Breast epithelium (tissue), 4 donors: ENCODE results near the gene HNRNPF. TPM values are rescaled to one million over a fixed set of nuclear protein-coding genes. Genes with fewer than 3 reads are reported as not detected.
"Not testable (repeated sequence)": the region's sequence is repeated elsewhere in the genome, so short reads cannot be mapped to it uniquely, and the experiment has no call there.

Source experiments
- DNase-seq, 2 donors: peaks; one replicate each; pipeline ENCODE4 v3.0.0-alpha.2; 2019; ENCODE audit warnings: low spot score in 2 of 2
- H3K27ac ChIP-seq, 2 donors: fragments of 200-600 bp; sonication (generic) in 1 of 2; one replicate each; pipeline ENCODE4 v1.5.1; 2016 to 2019; ENCODE audit warnings: mild to moderate bottlenecking in 1 of 2
- H3K27me3 ChIP-seq, 2 donors: fragments of 200-600 bp; sonication (generic) in 1 of 2; one replicate each; pipeline versions ENCODE4 v1.5.1 to v1.6.0; 2017 to 2019; ENCODE audit warnings: control low read depth in 1 of 2, mild to moderate bottlenecking in 1 of 2
- H3K36me3 ChIP-seq: fragments of 200-600 bp; one replicate; pipeline ENCODE4 v1.5.1; 2019
- H3K4me1 ChIP-seq, 2 donors: fragments of 200-600 bp; sonication (generic); one replicate each; pipeline ENCODE4 v1.5.1; 2016 to 2019; ENCODE audit warnings: control low read depth in 1 of 2
- H3K4me3 ChIP-seq, 3 donors: fragments of 200-600 bp; sonication (generic); 1 replicate in 2 of 3; 2 replicates in 1 of 3; pipeline ENCODE4 v1.5.1; 2016 to 2019; ENCODE audit warnings: mild to moderate bottlenecking in 3 of 3, moderate library complexity in 2 of 3
- H3K9me3 ChIP-seq, 2 donors: fragments of 200-600 bp; sonication (generic) in 1 of 2; one replicate each; pipeline ENCODE4 v1.5.1; 2016 to 2019; ENCODE audit warnings: control low read depth in 1 of 2
- CTCF ChIP-seq, 3 donors: fragments of 450-650 bp; IDR thresholded peaks; one replicate each; pipeline ENCODE4 v1.5.1; 2016 to 2017; ENCODE audit warnings: antibody characterized with exemption in 3 of 3, mild to moderate bottlenecking in 3 of 3, moderate library complexity in 3 of 3
- POLR2A ChIP-seq: fragments of 450-650 bp; IDR thresholded peaks from one replicate; pipeline ENCODE4 v1.6.1; 2016; ENCODE audit warnings: antibody characterized with exemption, mild to moderate bottlenecking, moderate library complexity
- POLR2AphosphoS5 ChIP-seq, 3 donors: sonication (generic); formaldehyde crosslinking; IDR thresholded peaks; one replicate each; pipeline ENCODE4 v1.6.1; 2017; ENCODE audit warnings: antibody characterized with exemption in 3 of 3
- intact Hi-C: fragments of 100-400 bp; cut with DNase I; formaldehyde crosslinking; loops from one replicate; pipeline ENCODE4 v1.15.1; 2023; ENCODE audit warnings: low total_unique reads
- total RNA-seq, 3 donors: library from RNA; depleted of rRNA; stranded (reverse); fragments of >200 nt; gene quantifications; one replicate each; pipeline ENCODE4 v1.1.0, GENCODE V29; 2016

HNRNPF gene
- total RNA-seq, 3 donors from 2014 or later, result 175 to 213 (median 207) TPM

- intact Hi-C loops, result no loop called here
- no peaks in the 10 kb centered on the region for H3K4me1 ChIP-seq
- no peaks in the 10 kb centered on the region for H3K27me3 ChIP-seq
- no peak overlapping the region for H3K4me3 ChIP-seq
- no peaks in the 10 kb centered on the region for H3K9me3 ChIP-seq
- H3K27ac ChIP-seq, result no peak overlapping the region
- DNase-seq, result no peak
- TF ChIP-seq POLR2A (no peak), CTCF (IDR thresholded peaks at IDR 0.05) (no peak), POLR2AphosphoS5 (IDR thresholded peaks at IDR 0.05) (no peak)
- no peaks in the 10 kb centered on the region for H3K36me3 ChIP-seq
Observed at GRCh38 chr10:43448742-43449141, 39.8 kb upstream of the HNRNPF start.

DNA sequence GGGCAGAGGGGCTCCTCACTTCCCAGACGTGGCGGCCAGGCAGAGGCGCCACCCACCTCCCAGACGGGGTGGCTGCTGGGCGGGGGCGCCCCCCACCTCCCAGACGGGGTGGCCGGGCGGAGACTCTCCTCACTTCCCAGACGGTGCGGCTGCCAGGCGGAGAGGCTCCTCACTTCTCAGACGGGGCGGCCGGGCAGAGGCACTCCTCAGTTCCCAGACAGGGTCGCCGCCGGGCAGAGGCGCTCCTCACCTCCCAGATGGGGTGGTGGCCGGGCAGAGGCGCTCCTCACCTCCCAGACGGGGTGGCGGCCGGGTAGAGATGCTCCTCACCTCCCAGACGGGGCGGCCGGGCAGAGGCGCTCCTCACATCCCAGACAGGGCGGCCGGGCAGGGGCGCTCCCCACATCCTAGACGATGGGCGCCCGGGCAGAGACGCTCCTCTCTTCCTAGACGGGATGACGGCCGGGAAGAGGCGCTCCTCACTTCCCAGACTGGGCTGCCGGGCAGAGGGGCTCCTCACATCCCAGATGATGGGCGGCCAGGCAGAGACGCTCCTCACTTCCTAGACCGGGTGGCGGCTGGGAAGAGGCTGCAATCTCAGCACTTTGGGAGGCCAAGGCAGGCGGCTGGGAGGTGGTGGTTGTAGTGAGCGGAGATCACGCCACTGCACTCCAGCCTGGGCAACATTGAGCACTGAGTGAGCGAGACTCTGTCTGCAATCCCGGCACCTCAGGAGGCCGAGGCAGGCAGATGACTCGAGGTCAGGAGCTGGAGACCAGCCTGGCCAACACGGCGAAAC lies 37.4 kb upstream of the HNRNPF start:
- H3K27me3 ChIP-seq, H3K4me1 ChIP-seq, H3K27ac ChIP-seq, H3K9me3 ChIP-seq, DNase-seq, H3K36me3 ChIP-seq, H3K4me3 ChIP-seq, intact Hi-C loops: not testable (repeated sequence)

DNA sequence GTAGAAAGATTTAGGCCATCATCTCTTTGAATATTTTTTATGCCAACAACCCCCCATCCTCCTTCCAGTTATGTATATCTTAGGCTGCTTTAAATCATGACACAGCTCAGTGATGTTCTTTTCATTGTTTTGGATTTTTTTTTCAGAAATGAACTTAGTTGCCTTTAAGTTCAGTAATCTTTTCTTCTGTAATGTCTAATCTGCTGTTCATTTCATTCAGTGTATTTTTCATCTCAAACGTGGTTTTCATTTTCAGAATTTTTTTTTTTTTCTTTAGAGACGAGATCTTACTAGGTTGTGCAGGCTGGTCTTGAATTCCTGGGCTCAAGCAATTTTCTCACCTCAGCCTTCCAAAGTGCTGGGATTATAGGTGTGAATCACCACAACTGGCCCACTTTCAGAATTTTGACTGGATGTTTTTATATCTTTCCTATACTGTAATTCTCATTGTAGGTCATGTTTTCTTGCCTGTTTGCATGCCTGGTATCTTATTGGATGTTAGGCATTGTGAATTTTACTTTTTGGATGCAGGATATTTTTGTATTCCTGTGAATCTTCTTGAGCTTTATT lies 36.0 kb upstream of the HNRNPF start:
- TF ChIP-seq POLR2AphosphoS5 (IDR thresholded peaks at IDR 0.05), result no peak
- TF ChIP-seq POLR2A, result no peak
- no peak for TF ChIP-seq CTCF (IDR thresholded peaks at IDR 0.05)
- no peaks in the 10 kb centered on the region for H3K9me3 ChIP-seq
- no peaks in the 10 kb centered on the region for H3K27me3 ChIP-seq
- H3K4me3 ChIP-seq, result no peak overlapping the region
- DNase-seq, result no peak
- H3K27ac ChIP-seq, result no peak overlapping the region
- intact Hi-C loops, result no loop called here
- H3K4me1 ChIP-seq, result no peaks in the 10 kb centered on the region
- H3K36me3 ChIP-seq, result no peaks in the 10 kb centered on the region

- no peaks in the 10 kb centered on the region for H3K9me3 ChIP-seq
- DNase-seq, result no peak
- intact Hi-C loops, result no loop called here
- no peak overlapping the region for H3K27ac ChIP-seq
- H3K4me3 ChIP-seq, result no peak overlapping the region
- no peaks in the 10 kb centered on the region for H3K27me3 ChIP-seq
- no peaks in the 10 kb centered on the region for H3K4me1 ChIP-seq
- TF ChIP-seq POLR2AphosphoS5 (IDR thresholded peaks at IDR 0.05), result no peak
- TF ChIP-seq POLR2A, result no peak
- no peak for TF ChIP-seq CTCF (IDR thresholded peaks at IDR 0.05)
- H3K36me3 ChIP-seq, result no peaks in the 10 kb centered on the region
Observed at GRCh38 chr10:43444323-43444722, 35.3 kb upstream of the HNRNPF start.

DNA sequence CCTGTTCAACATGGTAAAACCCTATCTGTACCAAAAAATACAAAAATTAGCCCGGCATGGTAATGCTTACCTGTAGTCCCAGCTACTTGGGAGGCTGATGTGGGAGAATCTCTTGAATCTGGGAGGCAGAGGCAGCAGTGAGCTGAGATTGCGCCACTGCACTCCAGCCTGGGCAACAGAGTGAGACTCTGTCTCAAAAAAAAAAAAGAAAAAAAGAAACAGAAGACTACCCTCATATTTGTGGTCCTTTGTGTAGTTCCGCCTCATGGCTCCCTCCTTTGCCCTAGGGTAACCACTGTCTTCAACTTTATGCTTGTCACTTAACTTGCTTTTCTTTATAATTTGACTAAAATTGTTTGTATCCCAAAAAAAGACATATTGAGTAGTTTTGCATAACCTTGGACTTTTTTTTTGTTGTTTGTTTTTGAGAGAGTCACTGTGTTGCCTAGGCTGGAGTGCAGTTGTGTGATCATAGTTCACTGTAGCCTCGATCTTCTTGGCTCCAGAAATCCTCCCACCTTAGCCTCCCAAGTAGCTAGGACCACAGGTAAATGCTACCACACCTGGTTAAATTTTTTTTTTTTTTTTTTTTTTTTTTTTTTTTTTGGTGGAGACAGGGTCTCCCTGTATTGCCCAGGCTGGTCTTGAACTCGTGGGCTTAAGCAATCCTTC lies 31.6 kb upstream of the HNRNPF start:
- DNase-seq, result no peak
- intact Hi-C loops, result no loop called here
- H3K27ac ChIP-seq, result no peak overlapping the region
- H3K27me3 ChIP-seq, result no peaks in the 10 kb centered on the region
- H3K36me3 ChIP-seq, result no peaks in the 10 kb centered on the region
- H3K4me1 ChIP-seq, result no peaks in the 10 kb centered on the region
- TF ChIP-seq POLR2AphosphoS5 (IDR thresholded peaks at IDR 0.05), result no peak
- H3K9me3 ChIP-seq, result no peaks in the 10 kb centered on the region
- H3K4me3 ChIP-seq, result no peak overlapping the region
